Measurements from ENCODE around the gene ITGB8.

DNA sequence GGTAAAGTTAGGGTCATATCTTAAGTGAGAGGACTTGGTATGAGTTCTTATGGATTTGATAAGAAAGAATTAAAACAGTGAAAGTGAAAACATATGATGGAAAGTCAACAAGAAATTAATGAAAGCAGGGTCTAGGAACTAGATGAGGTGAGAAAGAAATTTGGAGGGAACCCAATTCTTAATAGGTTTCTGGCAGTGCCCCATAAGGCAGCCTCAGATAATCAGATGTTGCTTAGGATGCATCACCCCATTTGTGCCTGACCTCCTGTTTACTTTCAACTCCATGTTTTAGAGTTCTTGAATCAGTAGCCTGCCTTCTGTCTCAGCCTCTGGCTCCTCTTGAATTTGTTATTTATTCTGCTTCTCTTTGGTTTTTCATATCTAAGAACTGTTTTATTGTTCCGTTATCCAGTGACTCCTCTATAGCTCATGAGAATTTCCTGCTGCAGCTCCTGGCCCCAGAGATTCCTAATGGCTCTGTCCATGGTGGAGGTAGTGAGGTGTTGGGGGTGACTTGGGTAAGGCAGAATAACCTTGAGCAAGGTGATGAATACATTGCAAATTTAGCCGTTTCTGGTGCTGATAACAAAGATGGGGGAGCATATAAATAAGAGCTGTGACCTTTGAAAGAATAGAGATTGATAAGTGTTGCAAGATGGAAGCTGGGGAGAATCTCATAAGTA lies 17.6 kb downstream of the ITGB8 start:
- TF ChIP-seq HNF4A (conservative IDR thresholded peaks at IDR 0.05) (no peak), GABPA (IDR thresholded peaks at IDR 0.05 in 1 of 2, conservative IDR thresholded peaks at IDR 0.05 in 1 of 2) (no peak), RAD21 (IDR thresholded peaks at IDR 0.05) (no peak), YY1 (IDR thresholded peaks at IDR 0.05) (no peak), SP1 (IDR thresholded peaks at IDR 0.05) (no peak), EGR1 (IDR thresholded peaks at IDR 0.05; ENCODE audit: low read depth in 2 of 2) (no peak), TAF1 (conservative IDR thresholded peaks at IDR 0.05) (no peak)
- TF ChIP-seq, protein P1, sequence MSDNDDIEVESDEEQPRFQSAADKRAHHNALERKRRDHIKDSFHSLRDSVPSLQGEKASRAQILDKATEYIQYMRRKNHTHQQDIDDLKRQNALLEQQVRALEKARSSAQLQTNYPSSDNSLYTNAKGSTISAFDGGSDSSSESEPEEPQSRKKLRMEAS (IDR thresholded peaks at IDR 0.05), result no peak
- TF ChIP-seq, protein P2, sequence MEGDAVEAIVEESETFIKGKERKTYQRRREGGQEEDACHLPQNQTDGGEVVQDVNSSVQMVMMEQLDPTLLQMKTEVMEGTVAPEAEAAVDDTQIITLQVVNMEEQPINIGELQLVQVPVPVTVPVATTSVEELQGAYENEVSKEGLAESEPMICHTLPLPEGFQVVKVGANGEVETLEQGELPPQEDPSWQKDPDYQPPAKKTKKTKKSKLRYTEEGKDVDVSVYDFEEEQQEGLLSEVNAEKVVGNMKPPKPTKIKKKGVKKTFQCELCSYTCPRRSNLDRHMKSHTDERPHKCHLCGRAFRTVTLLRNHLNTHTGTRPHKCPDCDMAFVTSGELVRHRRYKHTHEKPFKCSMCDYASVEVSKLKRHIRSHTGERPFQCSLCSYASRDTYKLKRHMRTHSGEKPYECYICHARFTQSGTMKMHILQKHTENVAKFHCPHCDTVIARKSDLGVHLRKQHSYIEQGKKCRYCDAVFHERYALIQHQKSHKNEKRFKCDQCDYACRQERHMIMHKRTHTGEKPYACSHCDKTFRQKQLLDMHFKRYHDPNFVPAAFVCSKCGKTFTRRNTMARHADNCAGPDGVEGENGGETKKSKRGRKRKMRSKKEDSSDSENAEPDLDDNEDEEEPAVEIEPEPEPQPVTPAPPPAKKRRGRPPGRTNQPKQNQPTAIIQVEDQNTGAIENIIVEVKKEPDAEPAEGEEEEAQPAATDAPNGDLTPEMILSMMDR (IDR thresholded peaks at IDR 0.05; ENCODE audit: low read depth, low read length, missing input control), result no peak
- TF ChIP-seq, protein P3, sequence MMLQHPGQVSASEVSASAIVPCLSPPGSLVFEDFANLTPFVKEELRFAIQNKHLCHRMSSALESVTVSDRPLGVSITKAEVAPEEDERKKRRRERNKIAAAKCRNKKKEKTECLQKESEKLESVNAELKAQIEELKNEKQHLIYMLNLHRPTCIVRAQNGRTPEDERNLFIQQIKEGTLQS (IDR thresholded peaks at IDR 0.05), result no peak
